Measurements from ENCODE around the gene CPB1.

CPB1 gene

DNA sequence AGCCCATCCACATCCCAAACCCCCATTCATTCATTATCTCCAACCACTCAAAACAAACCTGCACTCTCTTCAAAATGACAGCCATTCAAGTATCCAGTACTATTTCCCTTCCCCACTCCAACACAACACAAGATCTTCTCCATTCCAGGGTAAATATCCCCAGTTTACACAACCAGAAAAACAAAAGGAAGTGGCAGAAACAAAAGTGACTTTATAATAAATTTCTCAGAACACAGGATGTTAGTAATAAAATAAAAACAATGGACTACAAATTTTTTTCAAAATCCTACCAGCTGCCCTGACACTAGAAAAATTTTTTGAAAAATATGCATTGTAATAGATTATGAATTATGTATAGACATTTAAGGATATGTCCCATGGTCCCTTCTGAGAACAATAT is 51.6 kb downstream of the CPB1 start:
- DNase-seq (ENCODE audit: extremely low spot score, insufficient read length, low read depth) (no peak), FAIRE-seq (no peak)

DNA sequence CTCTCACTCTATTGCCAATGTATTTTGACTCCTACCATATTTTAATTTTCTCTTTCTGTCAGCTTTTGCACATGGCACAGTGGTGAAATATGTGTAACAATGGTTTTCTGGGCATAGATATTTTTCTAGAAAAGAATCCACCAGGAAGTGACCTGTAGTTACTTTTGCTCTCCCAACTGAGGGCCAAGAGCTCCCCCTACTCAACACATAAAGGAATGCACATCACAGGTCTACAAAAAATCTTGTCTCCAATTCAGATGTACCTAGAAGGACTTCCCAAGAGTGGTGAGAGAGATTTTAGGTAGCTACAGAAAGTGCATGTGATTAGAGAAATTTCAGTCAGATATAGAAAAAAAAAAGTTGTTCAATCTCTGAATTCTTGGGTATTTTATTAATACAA is 53.1 kb downstream of the CPB1 start:
- DNase-seq (ENCODE audit: extremely low spot score, insufficient read length, low read depth) (no peak), FAIRE-seq (no peak)

DNA sequence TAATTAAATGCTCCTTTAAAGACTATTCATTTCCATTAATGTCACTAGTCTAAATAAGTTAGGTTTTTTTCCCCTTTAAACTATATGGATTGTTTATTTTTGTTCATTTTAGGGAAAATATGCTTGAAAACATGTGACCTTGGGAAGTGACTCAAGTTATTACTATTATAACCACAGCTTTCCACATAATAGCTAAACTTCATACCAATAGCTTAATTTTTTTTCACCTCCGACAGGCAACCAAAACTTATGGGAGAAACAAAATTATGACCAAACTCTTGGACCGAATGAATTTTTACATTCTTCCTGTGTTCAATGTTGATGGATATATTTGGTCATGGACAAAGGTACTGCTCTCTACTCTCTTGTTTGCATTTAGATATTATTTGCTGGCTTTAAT is 53.7 kb downstream of the CPB1 start:
- DNase-seq (ENCODE audit: extremely low spot score, insufficient read length, low read depth): no peak
- FAIRE-seq: no peak

DNA sequence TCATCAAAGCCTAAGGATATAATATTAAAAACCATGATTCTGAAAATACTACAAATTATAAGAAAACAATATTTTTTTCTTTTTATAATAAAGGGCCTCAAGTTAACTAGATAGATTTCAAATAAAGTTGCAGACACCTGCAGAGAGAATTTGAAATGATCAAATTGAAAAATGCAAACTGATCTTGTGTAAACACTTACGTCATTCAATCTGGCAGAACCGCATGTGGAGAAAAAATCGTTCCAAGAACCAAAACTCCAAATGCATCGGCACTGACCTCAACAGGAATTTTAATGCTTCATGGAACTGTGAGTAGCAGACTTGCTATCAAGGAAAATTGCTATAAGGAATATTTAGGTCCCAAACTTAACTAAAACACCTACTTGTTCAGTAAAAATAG is 54.7 kb downstream of the CPB1 start:
- no peak for FAIRE-seq

DNA sequence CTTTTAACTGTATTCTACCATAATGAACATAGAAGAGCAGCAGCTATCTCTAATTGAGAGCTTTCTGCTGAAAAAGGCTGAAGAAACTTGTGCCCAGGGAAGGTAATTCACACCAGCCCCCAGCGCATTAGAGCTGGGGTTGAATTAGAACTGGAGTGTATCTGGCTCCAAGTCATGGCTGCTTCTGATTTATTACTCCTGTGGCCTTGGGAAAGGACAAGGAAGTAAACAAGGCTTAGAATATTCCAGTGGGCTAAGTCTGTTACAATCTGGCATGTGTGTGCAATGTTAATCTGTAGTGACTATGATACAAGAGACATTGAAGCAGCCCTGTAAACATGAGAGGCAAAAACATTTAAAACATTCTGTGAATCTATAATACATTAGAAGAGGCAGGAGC is 55.6 kb downstream of the CPB1 start:
- FAIRE-seq: no peak
- DNase-seq (ENCODE audit: extremely low spot score, insufficient read length, low read depth): no peak

More for the DNA sequence above, 54.7 kb downstream of the CPB1 start:
- DNase-seq (ENCODE audit: extremely low spot score, insufficient read length, low read depth): no peak

DNA sequence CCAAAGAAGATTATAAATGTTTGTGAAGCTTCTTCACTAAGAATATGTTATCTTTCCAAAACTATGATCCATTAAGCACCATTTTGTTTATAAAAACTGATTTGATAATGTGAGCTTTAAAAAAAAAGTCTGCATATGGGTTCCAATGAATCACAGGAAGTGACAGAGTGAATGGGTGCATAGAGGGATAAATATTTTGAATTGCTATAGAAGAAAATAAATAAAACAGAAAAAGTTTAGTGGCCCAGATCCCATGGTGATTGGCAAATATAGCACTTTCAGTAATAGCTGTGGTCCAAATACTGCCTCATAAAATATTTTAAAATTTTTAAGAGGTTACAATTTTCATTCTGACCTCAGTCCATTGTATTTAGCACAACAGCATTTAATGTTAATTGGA is 56.6 kb downstream of the CPB1 start:
- no peak for DNase-seq (ENCODE audit: extremely low spot score, insufficient read length, low read depth)
- no peak for FAIRE-seq

DNA sequence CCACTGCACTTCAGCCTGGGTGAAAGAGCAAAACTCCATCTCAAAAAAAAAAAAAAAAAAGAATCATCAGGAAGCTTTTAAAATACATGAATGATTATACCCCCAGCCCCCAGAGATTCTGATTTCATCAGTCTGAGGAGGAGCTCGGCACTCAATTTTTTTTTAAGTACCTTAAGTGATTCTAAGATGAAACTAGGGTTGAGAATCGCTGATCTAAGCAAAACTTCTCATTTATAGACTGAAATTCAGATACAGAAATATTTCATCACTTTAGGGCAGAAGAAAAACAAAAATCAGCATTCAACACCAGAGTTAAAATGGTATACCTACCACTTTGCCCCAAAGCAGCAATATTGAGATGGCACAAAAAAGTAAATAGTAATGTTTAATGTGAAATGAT is 62.2 kb downstream of the CPB1 start:
- DNase-seq (ENCODE audit: extremely low spot score, insufficient read length, low read depth) (no peak), FAIRE-seq (no peak)

DNA sequence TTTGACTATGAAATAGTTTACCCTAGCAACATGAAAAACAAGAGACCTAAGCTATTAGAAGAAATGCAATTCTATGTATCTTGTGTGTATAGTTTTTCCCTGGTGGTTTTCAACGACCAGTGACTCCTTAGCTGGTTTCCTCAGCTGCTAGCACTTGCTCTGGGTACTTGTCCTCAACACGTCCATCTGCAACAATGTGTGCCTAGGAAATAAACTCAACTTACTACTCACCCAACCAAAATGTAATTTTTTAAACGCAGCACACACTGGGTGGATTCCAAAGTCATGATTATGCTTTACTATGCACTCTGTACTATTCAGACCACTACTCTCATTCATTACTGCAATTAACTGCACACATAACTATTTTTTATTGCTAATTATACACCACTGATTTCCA is 68.5 kb downstream of the CPB1 start:
- no peak for DNase-seq (ENCODE audit: extremely low spot score, insufficient read length, low read depth)
- no peak for FAIRE-seq

DNA sequence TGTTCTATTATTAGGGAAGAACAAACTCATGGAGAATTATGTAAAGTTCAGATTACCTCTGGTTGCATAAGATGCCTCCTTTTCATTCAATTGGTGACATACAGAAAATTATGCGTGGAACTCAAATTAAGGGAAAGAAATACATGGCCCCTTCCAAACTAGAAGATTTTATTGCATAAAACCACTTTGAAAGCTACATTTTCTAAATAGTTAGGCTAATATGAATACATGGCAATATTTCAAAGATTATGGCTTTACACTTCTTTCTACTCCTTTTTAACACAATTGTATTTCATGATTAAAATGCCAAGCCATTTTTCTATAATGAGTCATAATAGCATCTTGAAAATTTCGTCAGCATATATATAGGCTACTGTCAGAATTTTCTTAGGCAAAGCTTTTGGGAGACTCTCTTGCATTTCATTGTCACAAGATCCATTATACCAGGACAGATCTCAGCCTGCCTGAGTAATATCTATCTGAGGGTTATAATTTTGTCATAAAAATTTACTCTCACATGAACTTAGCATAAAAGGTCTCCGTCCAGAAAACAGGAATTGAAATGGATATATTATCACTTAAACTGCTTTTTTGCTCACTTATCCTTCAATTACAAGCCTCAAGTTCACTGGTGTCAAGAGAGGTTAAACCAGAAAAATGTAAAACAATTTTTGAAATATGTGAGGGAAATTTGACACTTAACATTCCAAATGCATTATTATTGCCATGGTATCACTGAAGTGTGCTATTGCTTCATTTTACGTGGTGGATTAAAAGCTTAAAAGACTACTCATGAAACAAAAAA is 74.6 kb downstream of the CPB1 start:
- FAIRE-seq (no peak), DNase-seq (ENCODE audit: extremely low spot score, insufficient read length, low read depth) (no peak)

DNA sequence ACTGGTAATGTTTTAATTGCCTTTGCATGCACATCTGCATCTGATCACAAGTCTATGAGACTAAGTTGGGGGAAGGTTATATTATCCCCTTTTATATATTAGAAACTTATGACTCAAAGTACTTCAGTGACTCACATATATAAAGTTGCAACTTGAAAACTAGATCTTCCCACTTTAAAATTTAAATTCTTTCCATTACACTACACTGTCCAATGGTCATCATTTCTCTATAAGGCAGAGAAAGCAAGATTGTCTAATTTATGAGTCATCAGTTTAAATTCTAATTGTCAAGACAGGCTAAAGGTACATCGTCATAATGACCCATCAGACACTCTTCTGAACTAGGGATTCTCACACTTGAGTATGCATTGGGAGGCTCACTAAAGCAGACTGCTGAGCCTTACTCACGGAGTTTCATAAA is 75.4 kb downstream of the CPB1 start:
- no peak for FAIRE-seq
- no peak for DNase-seq (ENCODE audit: extremely low spot score, insufficient read length, low read depth)

DNA sequence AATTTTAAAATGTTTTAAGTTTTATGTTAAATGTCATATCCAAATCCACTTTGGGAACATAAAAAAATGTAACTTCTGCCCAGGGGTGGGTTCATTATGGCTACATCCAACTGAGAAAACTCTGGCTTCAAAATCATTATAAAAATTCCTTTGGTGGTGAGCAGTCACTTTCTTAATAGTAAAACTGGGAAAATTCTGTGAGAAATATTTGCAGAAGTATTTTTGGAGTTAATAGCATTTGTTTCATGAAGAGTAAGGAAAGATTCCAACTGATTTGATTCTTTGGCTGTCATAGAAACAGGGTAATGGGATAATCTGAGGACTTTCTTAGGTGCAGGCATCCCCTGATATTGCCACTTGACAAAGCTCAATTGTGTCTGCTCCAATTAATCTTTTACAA is 76.3 kb downstream of the CPB1 start:
- no peak for DNase-seq (ENCODE audit: extremely low spot score, insufficient read length, low read depth)
- no peak for FAIRE-seq

DNA sequence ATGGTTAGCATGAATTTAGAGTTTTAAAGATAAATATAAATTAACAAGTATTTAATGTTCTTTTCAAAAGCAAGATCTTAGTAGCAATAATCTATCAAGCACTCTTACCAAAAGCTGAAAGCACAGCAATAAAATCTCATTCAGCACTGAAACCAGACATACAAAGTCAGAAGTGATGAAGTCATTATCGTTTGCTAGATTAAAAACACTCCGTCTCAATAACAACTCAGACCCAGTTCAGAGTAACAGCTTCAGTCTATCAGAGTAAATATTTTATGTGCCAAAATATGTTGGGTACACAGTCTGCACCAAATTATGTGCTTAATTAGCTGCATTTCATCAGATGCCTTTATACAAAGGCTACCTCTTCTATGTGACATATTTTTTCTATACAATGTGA is 79.1 kb downstream of the CPB1 start:
- DNase-seq (ENCODE audit: extremely low spot score, insufficient read length, low read depth) (no peak), FAIRE-seq (no peak)

All from GM18507 (cell line).